ENCODE results near the gene MIEF2. TPM values are rescaled to one million over a fixed set of nuclear protein-coding genes. Genes with fewer than 3 reads are reported as not detected.

Gene MIEF2
- total RNA-seq, 1 experiment from 2014 or later = 28.4 TPM

- no peak for DNase-seq (ENCODE audit: low read depth)
- in situ Hi-C loops (cut with HindIII; ENCODE audit: low pct_unique_long_range_greater_than_20kb, low sequenced_read_pairs) = no loop called here
These were observed 7.1 kb upstream of the MIEF2 start for GRCh38 chr17:18253187-18253884.

GRCh38 chr17:18253947-18254821, 6.3 kb upstream of the MIEF2 start:
- in situ Hi-C loops (cut with HindIII; ENCODE audit: low pct_unique_long_range_greater_than_20kb, low sequenced_read_pairs) = no loop called here
- DNase-seq (ENCODE audit: low read depth) = no peak

- no peak for DNase-seq (ENCODE audit: low read depth)
- in situ Hi-C loops (cut with HindIII; ENCODE audit: low pct_unique_long_range_greater_than_20kb, low sequenced_read_pairs) = no loop called here
These were observed 5.4 kb upstream of the MIEF2 start for GRCh38 chr17:18254888-18255649.

- DNase-seq (ENCODE audit: low read depth) = no peak
- in situ Hi-C loops (cut with HindIII; ENCODE audit: low pct_unique_long_range_greater_than_20kb, low sequenced_read_pairs) = no loop called here
These were observed 4.1 kb upstream of the MIEF2 start for GRCh38 chr17:18256351-18256750.

GRCh38 chr17:18256776-18257175, 3.7 kb upstream of the MIEF2 start:
- in situ Hi-C loops (cut with HindIII; ENCODE audit: low pct_unique_long_range_greater_than_20kb, low sequenced_read_pairs) = no loop called here
- no peak for DNase-seq (ENCODE audit: low read depth)

GRCh38 chr17:18257268-18257981, 3.0 kb upstream of the MIEF2 start:
- in situ Hi-C loops (cut with HindIII; ENCODE audit: low pct_unique_long_range_greater_than_20kb, low sequenced_read_pairs) = no loop called here
- DNase-seq (ENCODE audit: low read depth) = peak; percentile 41

- in situ Hi-C loops (cut with HindIII; ENCODE audit: low pct_unique_long_range_greater_than_20kb, low sequenced_read_pairs) = no loop called here
- DNase-seq (ENCODE audit: low read depth) = peak; percentile 84
These were observed 2.5 kb upstream of the MIEF2 start for GRCh38 chr17:18257982-18258355.

GRCh38 chr17:18258356-18259038, 2.0 kb upstream of the MIEF2 start, which contains the start of gene FLII:
Gene FLII (minus strand): TSS chr17:18258738. CDS start chr17:18258690, 48 bp downstream.
- in situ Hi-C loops (cut with HindIII; ENCODE audit: low pct_unique_long_range_greater_than_20kb, low sequenced_read_pairs) = no loop called here
- DNase-seq (ENCODE audit: low read depth) = peak; percentile 61

GRCh38 chr17:18259621-18260331, 686 bp upstream of the MIEF2 start:
- in situ Hi-C loops (cut with HindIII; ENCODE audit: low pct_unique_long_range_greater_than_20kb, low sequenced_read_pairs) = no loop called here
- peak; percentile 51 for DNase-seq (ENCODE audit: low read depth)

GRCh38 chr17:18261146-18261515, 669 bp downstream of the MIEF2 start:
- in situ Hi-C loops (cut with HindIII; ENCODE audit: low pct_unique_long_range_greater_than_20kb, low sequenced_read_pairs) = no loop called here
- peak; percentile 64 for DNase-seq (ENCODE audit: low read depth)

- in situ Hi-C loops (cut with HindIII; ENCODE audit: low pct_unique_long_range_greater_than_20kb, low sequenced_read_pairs) = no loop called here
- DNase-seq (ENCODE audit: low read depth) = no peak
These were observed 1.2 kb downstream of the MIEF2 start for GRCh38 chr17:18261659-18262058.

GRCh38 chr17:18262111-18262510, 1.6 kb downstream of the MIEF2 start:
- in situ Hi-C loops (cut with HindIII; ENCODE audit: low pct_unique_long_range_greater_than_20kb, low sequenced_read_pairs) = no loop called here
- DNase-seq (ENCODE audit: low read depth) = no peak

- no peak for DNase-seq (ENCODE audit: low read depth)
- in situ Hi-C loops (cut with HindIII; ENCODE audit: low pct_unique_long_range_greater_than_20kb, low sequenced_read_pairs) = no loop called here
These were observed 2.2 kb downstream of the MIEF2 start for GRCh38 chr17:18262641-18263040.

- in situ Hi-C loops (cut with HindIII; ENCODE audit: low pct_unique_long_range_greater_than_20kb, low sequenced_read_pairs) = no loop called here
- DNase-seq (ENCODE audit: low read depth) = no peak
These were observed 3.6 kb downstream of the MIEF2 start for GRCh38 chr17:18263885-18264682.

GRCh38 chr17:18267366-18267765, 6.9 kb downstream of the MIEF2 start:
- in situ Hi-C loops (cut with HindIII; ENCODE audit: low pct_unique_long_range_greater_than_20kb, low sequenced_read_pairs) = no loop called here
- DNase-seq (ENCODE audit: low read depth) = no peak

GRCh38 chr17:18267927-18268711, 7.7 kb downstream of the MIEF2 start:
- no peak for DNase-seq (ENCODE audit: low read depth)

More at GRCh38 chr17:18267927-18268711, 7.7 kb downstream of the MIEF2 start:
- in situ Hi-C loops (cut with HindIII; ENCODE audit: low pct_unique_long_range_greater_than_20kb, low sequenced_read_pairs) = no loop called here
